ENCODE measurements around the gene QPCT. TPM values are rescaled to one million over a fixed set of nuclear protein-coding genes. Genes with fewer than 3 reads are reported as not detected.

Gene QPCT
- total RNA-seq, 1 donor from 2014 or later: 5.9 TPM

DNA sequence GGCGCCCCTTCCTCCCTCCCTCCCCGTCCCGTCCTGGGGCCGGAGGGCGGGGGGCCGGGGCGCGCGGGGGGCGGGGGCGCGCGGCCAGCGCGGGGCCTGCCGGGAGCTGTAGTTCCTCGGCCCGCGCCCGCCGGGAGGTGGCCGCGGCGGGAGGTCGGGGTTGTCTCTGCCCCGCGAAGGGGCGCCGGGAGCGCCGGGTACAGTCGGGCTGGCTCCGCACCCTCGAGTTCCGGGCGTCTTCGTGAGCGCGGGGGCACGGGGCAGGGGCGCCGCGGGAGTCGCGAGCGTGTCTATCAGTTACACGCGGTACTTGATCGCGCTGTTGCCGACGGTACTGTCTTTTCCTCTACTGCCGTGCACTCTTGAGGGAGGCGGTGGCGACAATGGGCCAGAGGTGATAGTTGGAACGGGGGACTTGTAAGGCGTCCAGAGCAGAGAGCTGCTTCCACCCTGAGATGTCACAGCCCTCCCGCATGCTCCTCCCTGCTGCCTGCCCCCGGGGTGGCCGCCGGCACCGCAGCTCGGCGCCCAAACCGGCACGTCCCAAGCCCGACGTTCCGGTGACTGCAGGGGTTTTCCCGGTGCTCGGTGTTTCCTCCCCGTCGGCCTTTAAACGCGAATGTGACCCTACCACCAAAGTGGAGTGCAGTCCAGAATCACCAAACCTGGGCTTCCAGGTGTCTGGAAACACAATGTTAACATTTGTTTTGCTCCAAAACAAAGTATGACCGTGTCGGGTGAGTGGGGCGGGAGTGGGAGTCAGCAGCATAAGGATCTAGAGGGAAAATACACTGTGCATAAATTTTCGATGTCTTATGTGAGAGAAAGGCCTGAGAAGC, 19.4 kb upstream of the QPCT start, which contains the start of gene PRKD3:
Gene PRKD3, minus strand, starts transcription at position 48 of the 839 bp plus-strand sequence. CDS start 8,309 bp downstream, outside the sequence.
- peak; percentile 37 for DNase-seq

DNA sequence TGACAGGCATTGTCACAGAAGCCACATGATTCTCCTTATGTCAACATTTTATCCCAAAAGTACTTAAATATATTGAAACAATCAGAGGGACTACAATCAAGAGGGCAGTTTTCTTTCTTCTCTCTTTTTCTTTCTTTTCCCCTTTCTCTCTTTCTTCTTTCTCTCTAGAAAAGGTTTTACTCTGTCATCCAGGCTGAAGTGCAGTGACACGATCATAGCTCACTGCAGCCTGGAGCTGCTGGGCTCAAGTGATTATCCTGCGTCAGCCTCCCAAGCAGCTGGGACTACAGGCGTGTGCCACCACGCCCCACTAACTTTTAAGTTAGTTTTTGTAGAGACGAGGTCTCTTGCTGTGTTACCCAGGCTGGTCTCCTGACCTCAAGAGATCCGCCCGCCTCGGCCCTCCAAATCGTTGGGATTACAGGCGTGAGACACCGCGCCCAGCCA, 18.8 kb upstream of the QPCT start:
- DNase-seq: no peak

GRCh38 chr2:37326285-37326684, 18.1 kb upstream of the QPCT start:
- no peak for DNase-seq

GRCh38 chr2:37326866-37327634, 17.4 kb upstream of the QPCT start:
- DNase-seq: no peak

GRCh38 chr2:37330681-37331080, 13.7 kb upstream of the QPCT start:
- no peak for DNase-seq

DNA sequence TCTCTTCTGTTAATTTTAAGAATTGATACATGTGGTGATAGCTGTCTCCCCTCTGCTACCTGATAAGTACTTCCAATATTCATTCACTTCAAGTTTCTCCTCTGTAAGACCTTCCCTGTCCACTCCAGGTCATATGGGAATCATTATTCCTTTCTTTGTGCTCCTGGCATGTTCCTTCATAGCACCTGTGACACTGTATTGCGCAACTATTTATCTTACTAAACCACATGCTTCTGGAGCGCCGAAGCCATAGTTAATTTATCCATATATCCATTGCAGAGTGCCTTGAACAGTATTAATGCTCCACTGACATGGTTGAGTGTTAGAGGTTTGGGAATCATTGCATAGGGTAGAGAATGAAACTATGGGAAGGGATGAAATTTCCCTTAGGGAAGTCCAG, 11.9 kb upstream of the QPCT start:
- DNase-seq: no peak

DNA sequence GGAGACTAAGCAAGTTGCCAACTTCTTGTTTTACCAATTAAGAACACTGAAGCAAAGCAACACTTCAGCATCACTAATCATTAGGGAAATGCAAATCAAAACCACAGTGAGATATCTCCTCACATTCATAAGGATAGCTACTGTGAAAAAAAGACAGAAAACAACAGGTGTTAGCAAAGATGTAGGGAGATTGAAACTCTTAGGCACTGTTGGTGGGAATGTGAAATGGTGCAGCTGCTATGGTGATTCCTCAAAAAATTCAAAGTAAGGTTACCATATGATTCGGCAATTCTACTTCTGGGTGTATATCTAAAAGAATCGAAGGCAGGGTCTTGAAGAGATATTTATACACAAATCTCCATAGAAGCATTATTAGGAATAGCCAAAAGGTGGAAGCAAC, 11.2 kb upstream of the QPCT start:
- DNase-seq: no peak

DNA sequence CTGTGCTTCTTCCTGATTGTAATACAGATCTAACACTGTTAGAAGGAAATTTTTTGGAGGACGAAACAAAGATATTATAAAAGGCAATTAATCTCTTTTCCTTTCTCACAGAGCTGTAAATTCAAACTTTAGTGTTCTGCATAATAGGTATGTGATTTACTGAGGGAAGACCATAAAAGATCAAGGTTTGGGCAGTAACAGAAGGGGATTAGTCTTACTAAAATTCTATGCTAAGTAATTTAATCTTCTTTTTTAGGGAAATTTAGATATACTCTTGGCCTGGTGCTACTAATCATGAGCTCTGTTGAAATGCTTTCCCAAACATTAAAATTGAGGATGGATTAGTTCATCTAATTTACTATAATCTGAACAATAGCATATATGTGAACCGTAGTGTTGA, 8.8 kb upstream of the QPCT start:
- no peak for DNase-seq

- DNase-seq: no peak
Measured at GRCh38 chr2:37337620-37338280, 6.7 kb upstream of the QPCT start.

GRCh38 chr2:37338933-37339332, 5.5 kb upstream of the QPCT start:
- no peak for DNase-seq

- DNase-seq: no peak
Measured at GRCh38 chr2:37340637-37341036, 3.8 kb upstream of the QPCT start.

DNA sequence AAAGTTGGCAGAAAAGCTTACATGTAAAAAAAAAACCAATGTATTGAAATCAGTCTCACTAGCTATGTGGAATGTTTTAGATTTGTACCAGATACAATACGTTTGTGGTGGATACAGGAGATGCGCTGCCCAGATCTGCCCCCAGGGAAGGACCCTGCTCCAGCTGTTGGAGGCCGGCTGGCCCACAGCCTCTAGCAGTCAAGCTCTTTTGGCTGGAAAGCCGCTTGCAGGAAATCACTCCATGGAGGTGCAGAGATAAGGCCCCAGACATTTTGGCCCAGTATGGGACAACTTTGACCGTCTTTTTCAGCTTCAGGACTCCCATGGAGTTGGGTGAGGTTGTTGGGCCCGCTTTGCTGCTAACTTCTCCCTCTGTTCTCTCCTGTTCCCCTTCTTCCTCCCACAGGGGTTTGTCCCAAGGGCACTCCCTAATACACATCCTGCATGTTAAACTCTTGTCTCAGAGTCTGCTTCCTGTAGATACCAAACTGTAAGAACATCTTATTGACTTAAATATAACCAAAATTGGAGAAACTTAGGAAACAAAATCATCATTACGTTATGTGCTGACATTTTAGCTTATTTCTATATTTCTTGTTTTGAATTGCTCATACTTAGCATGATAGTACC, 1.7 kb upstream of the QPCT start:
- no peak for DNase-seq

DNA sequence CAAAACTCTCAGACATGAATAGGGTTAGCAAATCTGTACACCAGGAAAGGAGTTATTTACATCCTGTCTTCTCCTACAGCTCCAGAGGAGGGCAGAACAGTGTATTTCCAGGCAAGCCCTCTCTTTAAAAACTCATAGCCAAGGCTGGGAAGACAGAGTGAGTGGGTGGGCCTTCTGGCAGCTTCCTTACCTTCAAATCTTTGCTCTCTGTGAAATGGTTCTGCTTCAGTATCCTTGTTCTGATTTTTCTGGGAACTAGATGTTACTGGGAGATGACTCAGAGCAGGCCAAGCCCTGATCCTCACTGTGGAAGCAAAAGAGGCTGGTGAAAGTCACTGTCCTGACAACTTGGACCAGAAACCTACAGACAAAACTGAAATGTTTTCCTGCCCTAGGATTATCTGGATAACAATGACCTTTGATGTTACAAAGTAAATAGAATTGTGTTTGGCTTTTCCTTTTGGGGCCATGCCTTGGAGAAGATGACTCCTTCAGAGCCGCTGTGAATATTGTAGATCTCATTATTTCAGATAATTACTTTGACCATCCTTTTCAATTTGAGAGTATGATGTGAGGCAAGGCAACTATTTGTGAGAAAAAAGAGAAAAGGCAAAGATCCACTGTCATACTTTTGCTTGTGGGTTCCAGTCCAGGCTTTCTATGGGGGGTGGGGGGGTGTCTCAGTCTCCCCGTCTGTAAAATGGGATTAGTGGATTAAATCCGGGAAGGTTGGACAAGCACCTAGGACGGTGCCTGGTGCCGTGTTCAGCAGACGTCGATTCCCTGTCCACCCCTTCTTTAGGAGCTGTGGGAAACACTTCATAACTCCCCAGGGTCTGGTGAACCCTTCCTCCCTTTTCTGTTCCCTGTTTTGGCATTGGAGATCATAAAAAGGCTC, 644 bp upstream of the QPCT start:
- no peak for DNase-seq

GRCh38 chr2:37348155-37348554, 3.7 kb downstream of the QPCT start:
- no peak for DNase-seq

- DNase-seq: no peak
Measured at GRCh38 chr2:37349231-37349860, 4.9 kb downstream of the QPCT start.

GRCh38 chr2:37350034-37350433, 5.6 kb downstream of the QPCT start:
- no peak for DNase-seq

- no peak for DNase-seq
Measured at GRCh38 chr2:37354531-37354930, 10.1 kb downstream of the QPCT start.

GRCh38 chr2:37355735-37356134, 11.3 kb downstream of the QPCT start:
- DNase-seq: no peak

DNA sequence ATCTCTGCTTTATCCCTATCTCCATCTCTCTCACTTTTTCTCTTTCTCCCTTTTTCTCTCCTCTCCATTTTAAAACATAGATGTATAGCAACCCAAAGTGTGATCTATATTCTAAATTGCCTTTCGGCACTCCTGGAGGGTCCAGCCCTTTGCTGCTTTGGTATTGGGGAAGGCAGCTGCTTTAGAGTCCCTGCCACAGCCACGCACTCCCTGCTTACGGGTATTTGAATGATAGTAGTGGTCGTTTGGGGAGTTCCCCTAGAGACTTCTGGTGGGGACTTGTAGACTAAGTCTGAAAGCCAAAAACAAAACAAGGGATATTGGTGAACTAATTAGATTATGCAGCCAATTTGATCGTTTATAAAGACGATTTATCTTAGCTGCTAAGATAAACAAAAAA, 11.9 kb downstream of the QPCT start:
- no peak for DNase-seq

- DNase-seq: no peak
Measured at GRCh38 chr2:37357069-37357468, 12.6 kb downstream of the QPCT start.

DNA sequence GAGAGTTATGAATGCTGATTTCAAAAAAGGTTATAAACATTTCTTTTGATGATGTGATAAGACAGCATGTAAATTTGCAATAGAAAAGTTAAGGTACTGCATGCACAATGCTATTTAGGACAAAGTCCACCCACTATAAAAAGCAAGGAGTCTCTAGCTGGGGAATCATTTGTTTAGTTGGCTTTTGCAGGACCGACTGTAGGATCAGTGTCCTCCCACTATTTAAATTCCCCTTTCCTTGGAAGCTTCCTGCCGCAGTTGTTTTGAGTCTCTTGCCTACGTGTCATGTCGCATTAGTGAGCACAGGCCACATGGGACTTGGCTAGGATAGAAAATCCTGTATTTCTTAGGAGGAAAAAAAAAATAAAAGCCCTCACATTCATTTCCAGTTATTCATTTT, 13.1 kb downstream of the QPCT start:
- DNase-seq: no peak
